Stimulated activated CD8-positive, alpha-beta memory T cell treated with anti-CD3 and anti-CD28 coated beads, Interleukin-12 subunit alpha, Interleukin-12 subunit beta, amount 100 ng/mL, for 1 hour (primary cell): ENCODE data around the gene TREML2.
A peak's percentile ranks its signal among the peaks of the same experiment; 100 is the strongest.
"Not testable (repeated sequence)": the region's sequence is repeated elsewhere in the genome, so short reads cannot be mapped to it uniquely, and the experiment has no call there.

Source experiments
- DNase-seq: peaks from one replicate; pipeline ENCODE4 v3.0.0-alpha.2; 2020; ENCODE audit warnings: low read depth

The TREML2 gene

GRCh38 chr6:41208439-41209106 is 7.6 kb upstream of the TREML2 start:
- no peak for DNase-seq

GRCh38 chr6:41204156-41204555 is 3.2 kb upstream of the TREML2 start:
- DNase-seq, result no peak

GRCh38 chr6:41201764-41202173 is 820 bp upstream of the TREML2 start:
- no peak for DNase-seq

- peak; percentile 35 for DNase-seq
Measured at GRCh38 chr6:41200296-41200900, 551 bp downstream of the TREML2 start.

- no peak for DNase-seq
Measured at GRCh38 chr6:41199552-41200246, 1.2 kb downstream of the TREML2 start.

- DNase-seq, result no peak
Measured at GRCh38 chr6:41197234-41197633, 3.7 kb downstream of the TREML2 start.

- no peak for DNase-seq
Measured at GRCh38 chr6:41194386-41194785, 6.6 kb downstream of the TREML2 start.

- DNase-seq, result no peak
Measured at GRCh38 chr6:41193884-41194283, 7.1 kb downstream of the TREML2 start.

- no peak for DNase-seq
Measured at GRCh38 chr6:41193171-41193734, 7.7 kb downstream of the TREML2 start.

- no peak for DNase-seq
Measured at GRCh38 chr6:41191569-41191968, 9.4 kb downstream of the TREML2 start.

- DNase-seq, result no peak
Measured at GRCh38 chr6:41190791-41191190, 10.2 kb downstream of the TREML2 start.

GRCh38 chr6:41189967-41190366 is 11.0 kb downstream of the TREML2 start:
- no peak for DNase-seq

- DNase-seq, result not testable (repeated sequence)
Measured at GRCh38 chr6:41189046-41189445, 11.9 kb downstream of the TREML2 start.

- no peak for DNase-seq
Measured at GRCh38 chr6:41187924-41188886, 12.7 kb downstream of the TREML2 start.

- no peak for DNase-seq
Measured at GRCh38 chr6:41186031-41186562, 14.9 kb downstream of the TREML2 start.

GRCh38 chr6:41184761-41185160 is 16.2 kb downstream of the TREML2 start:
- DNase-seq, result no peak

GRCh38 chr6:41182069-41183034 is 18.6 kb downstream of the TREML2 start:
- peak; percentile 33 for DNase-seq

GRCh38 chr6:41181566-41181965 is 19.4 kb downstream of the TREML2 start:
- DNase-seq, result no peak

GRCh38 chr6:41179163-41179562 is 21.8 kb downstream of the TREML2 start:
- no peak for DNase-seq

GRCh38 chr6:41177695-41178094 is 23.3 kb downstream of the TREML2 start:
- DNase-seq, result no peak
